Subcutaneous abdominal adipose tissue (tissue), 5 donors: ENCODE data around the gene RRP36.

Experiments
- H3K27ac ChIP-seq: one replicate; pipeline ENCODE4 v1.7.0; 2013; ENCODE audit warnings: low read depth, mild to moderate bottlenecking, inconsistent platforms, low read length, moderate library complexity
- H3K27me3 ChIP-seq, 5 donors: one replicate each; pipeline ENCODE4 v1.7.0; 2013; ENCODE audit warnings: low read length in 5 of 5, inconsistent platforms in 1 of 5; ENCODE audit not compliant: control insufficient read depth in 5 of 5, insufficient read depth in 4 of 5
- H3K36me3 ChIP-seq, 5 donors: one replicate each; pipeline ENCODE4 v1.7.0; 2013; ENCODE audit warnings: low read length in 5 of 5; ENCODE audit not compliant: control insufficient read depth in 5 of 5, insufficient read depth in 5 of 5
- H3K4me1 ChIP-seq, 5 donors: one replicate each; pipeline ENCODE4 v1.7.0; 2013; ENCODE audit warnings: low read length in 5 of 5, mild to moderate bottlenecking in 3 of 5, moderate library complexity in 1 of 5; ENCODE audit not compliant: control insufficient read depth in 5 of 5, insufficient read depth in 5 of 5
- H3K4me3 ChIP-seq, 5 donors: one replicate each; pipeline ENCODE4 v1.7.0; 2013; ENCODE audit warnings: low read length in 5 of 5, low read depth in 1 of 5
- H3K9ac ChIP-seq, 5 donors: one replicate each; pipeline ENCODE4 v1.7.0; 2013; ENCODE audit warnings: low read length in 5 of 5, mild to moderate bottlenecking in 4 of 5, moderate library complexity in 3 of 5
- H3K9me3 ChIP-seq, 5 donors: one replicate each; pipeline ENCODE4 v1.7.0; 2013; ENCODE audit warnings: low read length in 5 of 5; ENCODE audit not compliant: control insufficient read depth in 5 of 5
- donor health status: healthy.
- donor health status: healthy.
- donor health status: healthy.
- donor health status: healthy.
- donor health status: healthy.

The RRP36 gene

DNA sequence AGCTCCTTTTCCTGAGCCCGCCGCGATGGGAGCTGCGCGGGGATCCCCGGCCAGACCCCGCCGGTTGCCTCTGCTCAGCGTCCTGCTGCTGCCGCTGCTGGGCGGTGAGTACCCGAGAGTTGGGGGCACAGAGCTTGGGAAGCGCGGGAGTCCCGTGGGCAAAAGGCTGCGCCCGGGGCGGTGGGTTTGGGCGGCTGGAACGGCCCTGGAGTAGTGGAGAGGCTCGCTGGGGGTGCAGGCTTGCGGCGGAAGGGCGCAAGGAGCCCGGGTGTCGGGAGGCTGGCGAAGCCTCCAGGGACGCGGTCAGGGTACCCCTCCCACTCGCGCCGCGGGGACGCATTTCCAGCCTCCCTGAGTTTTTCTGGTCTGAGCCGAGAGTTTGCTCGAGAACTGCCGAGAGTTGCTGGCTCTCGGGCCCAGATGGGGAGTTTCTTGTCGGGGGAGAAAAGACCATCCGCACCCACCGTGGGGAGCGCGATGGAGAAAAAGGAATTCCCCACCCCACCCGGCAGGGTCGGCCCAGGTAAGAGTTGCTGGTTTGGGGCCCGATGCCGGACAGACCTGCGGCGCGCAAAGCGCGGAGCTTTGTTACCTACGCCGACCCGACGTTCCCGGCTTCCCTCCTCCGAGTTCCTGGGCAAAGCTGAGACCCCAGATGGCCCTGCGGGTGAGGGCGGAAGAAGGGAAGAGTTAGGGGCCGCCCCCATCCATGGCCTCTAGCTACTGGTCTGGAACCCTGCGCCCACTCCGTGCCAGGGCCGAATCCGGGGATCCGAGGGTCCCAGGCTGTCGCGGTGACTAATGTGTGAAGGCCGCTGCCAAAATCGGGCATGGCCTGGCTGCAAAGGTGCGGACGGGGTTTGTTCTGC lies 55.3 kb downstream of the RRP36 start:
- Histone ChIP-seq H3K9ac (peak overlapping the region in 2 of 5 donors; percentile 39 to 47), H3K9me3 (no peaks in the 10 kb centered on the region), H3K27ac (no peak overlapping the region), H3K36me3 (peaks cover 2 to 31% (median 29%) of the 10 kb centered on the region in 5 donors), H3K27me3 (peaks cover 2 to 22% (median 15%) of the 10 kb centered on the region in 5 donors), H3K4me3 (peak overlapping the region in 4 of 5 donors; percentile 51 to 61 (median 53)), H3K4me1 (peaks cover 0 to 15% (median 13%) of the 10 kb centered on the region in 5 donors)

DNA sequence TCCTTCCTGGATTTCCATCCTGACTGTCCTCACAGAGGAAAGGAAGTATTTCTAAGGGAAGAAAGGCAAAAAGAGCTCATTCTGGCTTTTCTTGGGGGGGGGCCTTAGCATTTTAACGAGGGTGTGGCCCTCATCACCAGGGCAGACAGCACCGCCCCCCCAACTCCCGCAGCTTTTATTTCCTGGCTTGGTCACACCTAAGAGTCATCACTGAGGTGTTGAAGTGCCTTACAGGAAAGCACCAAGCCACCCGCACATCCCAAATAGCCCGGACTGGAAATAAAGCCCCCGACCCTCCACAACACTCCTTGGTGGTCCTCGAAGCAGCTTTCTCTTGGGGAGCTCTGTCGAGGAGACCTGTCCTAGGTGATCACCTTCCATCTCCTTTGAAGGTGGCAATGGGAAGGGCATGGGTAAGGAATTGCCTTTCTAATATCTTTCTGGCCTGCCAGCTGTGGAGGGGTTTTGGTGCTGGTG lies 55.9 kb downstream of the RRP36 start:
- peak overlapping the region in 3 of 5 donors; percentile 51 to 61 (median 51) for H3K4me3 ChIP-seq
- no peak overlapping the region for H3K27ac ChIP-seq
- H3K4me1 ChIP-seq, result peaks cover 0 to 15% (median 13%) of the 10 kb centered on the region in 5 donors
- peak overlapping the region in 1 of 5 donors; percentile 47 for H3K9ac ChIP-seq
- H3K9me3 ChIP-seq, result no peaks in the 10 kb centered on the region
- peaks cover 2 to 25% (median 22%) of the 10 kb centered on the region in 5 donors for H3K36me3 ChIP-seq
- peaks cover 2 to 22% (median 15%) of the 10 kb centered on the region in 5 donors for H3K27me3 ChIP-seq

DNA sequence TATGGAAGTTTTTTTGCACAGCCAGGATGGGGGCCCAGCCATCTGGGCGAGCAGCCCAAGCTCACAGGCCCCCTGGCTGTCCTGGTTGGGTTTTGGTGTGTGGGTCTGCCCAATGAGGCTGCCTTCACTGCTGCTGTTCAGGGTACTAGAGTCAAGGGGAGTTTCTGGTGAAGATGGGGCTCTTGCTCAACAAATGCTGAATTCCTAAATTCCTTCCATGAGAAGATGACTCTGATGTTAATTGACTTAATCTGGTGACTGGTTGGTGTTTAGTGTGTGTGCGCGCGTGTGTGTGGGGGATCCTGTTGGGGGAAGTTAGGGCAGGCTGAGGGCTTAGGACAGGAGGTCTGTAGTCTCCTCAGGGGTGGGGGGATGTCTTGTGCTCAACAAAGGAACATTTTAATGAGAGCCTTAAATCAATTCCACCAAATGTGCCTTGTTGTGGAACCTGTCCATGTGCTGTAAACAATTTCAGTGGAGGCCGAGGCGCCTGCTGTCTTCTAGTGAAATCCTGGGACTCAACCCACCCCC lies 56.6 kb downstream of the RRP36 start:
- peaks cover 0 to 18% (median 16%) of the 10 kb centered on the region in 5 donors for H3K36me3 ChIP-seq
- H3K27ac ChIP-seq, result no peak overlapping the region
- no peak overlapping the region for H3K9ac ChIP-seq
- peaks cover 2 to 22% (median 15%) of the 10 kb centered on the region in 5 donors for H3K27me3 ChIP-seq
- H3K9me3 ChIP-seq, result no peaks in the 10 kb centered on the region
- no peak overlapping the region for H3K4me3 ChIP-seq
- H3K4me1 ChIP-seq, result peaks cover 0 to 15% (median 13%) of the 10 kb centered on the region in 5 donors

DNA sequence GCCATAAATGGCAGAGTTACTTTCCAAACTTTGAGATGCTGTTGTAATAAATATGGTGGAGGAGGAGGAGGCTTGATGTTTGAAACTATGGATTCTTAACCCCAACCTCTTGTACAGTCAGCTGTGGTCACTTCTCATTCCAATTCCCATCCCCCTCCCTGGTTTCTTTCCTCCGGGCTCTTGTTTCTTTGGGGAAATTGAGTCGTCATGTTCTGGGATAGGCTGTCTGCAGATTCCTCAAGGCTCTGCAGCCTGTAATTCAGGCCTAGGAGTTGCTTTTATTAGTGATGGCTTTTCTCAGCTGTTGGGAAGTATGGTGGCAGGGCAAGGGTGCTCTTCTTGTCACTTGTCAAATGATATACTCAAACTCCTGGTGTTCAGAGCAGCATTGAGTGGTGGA lies 57.3 kb downstream of the RRP36 start:
- peaks cover 0 to 12% (median 11%) of the 10 kb centered on the region in 5 donors for H3K36me3 ChIP-seq
- no peak overlapping the region for H3K4me3 ChIP-seq
- no peak overlapping the region for H3K9ac ChIP-seq
- H3K27ac ChIP-seq, result no peak overlapping the region
- H3K4me1 ChIP-seq, result peaks cover 0 to 15% (median 13%) of the 10 kb centered on the region in 5 donors
- peaks cover 2 to 22% (median 15%) of the 10 kb centered on the region in 5 donors for H3K27me3 ChIP-seq
- no peaks in the 10 kb centered on the region for H3K9me3 ChIP-seq
